Posterior vena cava (tissue), 2 donors: ENCODE measurements around the gene TP53BP1. TPM values are rescaled to one million over a fixed set of nuclear protein-coding genes. Genes with fewer than 3 reads are reported as not detected.

ENCODE experiments used
- DNase-seq: peaks from one replicate; pipeline ENCODE4 v3.0.0-alpha.2; 2020; ENCODE audit warnings: low spot score
- intact Hi-C, 2 donors: fragments of 100-400 bp; cut with DNase I; formaldehyde crosslinking; loops; one replicate each; pipeline versions ENCODE4 v1.14.1 to v1.14.2; 2022 to 2023
- total RNA-seq, 2 donors: library from RNA; stranded (reverse); fragmentation: NEBNext Ultra II Directional; extraction: Animal tissue kit (Norgen Biotek cat#: 25700); gene quantifications; one replicate each; pipeline ENCODE4 v1.2.1, GENCODE V29; 2021
- donor health status: DM: yes; HTN: yes; CAD: no.
- donor health status: DM: yes; HTN: yes; CAD: no.

TP53BP1 gene
- total RNA-seq, 2 donors from 2014 or later, result 30.5 to 35.7 TPM

- intact Hi-C loops, result no loop called here
- DNase-seq, result no peak
Observed at GRCh38 chr15:43520138-43520537, 27.2 kb upstream of the TP53BP1 start.

GRCh38 chr15:43519196-43519595 lies 26.2 kb upstream of the TP53BP1 start:
- intact Hi-C loops, result loop anchor here in 1 of 2 donors (5.0 kb wide), 1 partner anchor 1567 kb away; no protein-coding TSS in a partner anchor
- DNase-seq, result no peak

- intact Hi-C loops, result loop anchor here in 1 of 2 donors (5.0 kb wide), 1 partner anchor 1566 kb away; no protein-coding TSS in a partner anchor
- peak; percentile 82 for DNase-seq
Observed at GRCh38 chr15:43518197-43518761, 25.3 kb upstream of the TP53BP1 start.

GRCh38 chr15:43517354-43518196 lies 24.6 kb upstream of the TP53BP1 start, which contains the start of gene MAP1A:
TSS of gene MAP1A (plus strand) at chr15:43517608. CDS start at chr15:43521474, 3,866 bp downstream.
- DNase-seq, result peak; percentile 88
- intact Hi-C loops, result loop anchor here in 1 of 2 donors (5.0 kb wide), 1 partner anchor 1565 kb away; no protein-coding TSS in a partner anchor

- DNase-seq, result no peak
Observed at GRCh38 chr15:43516801-43517353, 23.9 kb upstream of the TP53BP1 start.

GRCh38 chr15:43516185-43516584 lies 23.2 kb upstream of the TP53BP1 start:
- intact Hi-C loops, result loop anchor here in 1 of 2 donors (5.0 kb wide), 1 partner anchor 1564 kb away; no protein-coding TSS in a partner anchor
- DNase-seq, result peak; percentile 91

More at GRCh38 chr15:43516801-43517353, 23.9 kb upstream of the TP53BP1 start:
- intact Hi-C loops, result loop anchor here in 1 of 2 donors (5.0 kb wide), 1 partner anchor 1565 kb away; no protein-coding TSS in a partner anchor

GRCh38 chr15:43515741-43516140 lies 22.8 kb upstream of the TP53BP1 start:
- intact Hi-C loops, result loop anchor here in 1 of 2 donors (5.0 kb wide), 1 partner anchor 1563 kb away; no protein-coding TSS in a partner anchor
- DNase-seq, result no peak

- peak; percentile 89 for DNase-seq
- intact Hi-C loops, result loop anchor here in 1 of 2 donors (5.0 kb wide), 1 partner anchor 1562 kb away; no protein-coding TSS in a partner anchor
Observed at GRCh38 chr15:43514241-43515057, 21.5 kb upstream of the TP53BP1 start.

GRCh38 chr15:43513550-43513949 lies 20.6 kb upstream of the TP53BP1 start:
- DNase-seq, result no peak
- intact Hi-C loops, result no loop called here

GRCh38 chr15:43511012-43511885 lies 18.3 kb upstream of the TP53BP1 start:
- no peak for DNase-seq
- intact Hi-C loops, result no loop called here

GRCh38 chr15:43510200-43511011 lies 17.4 kb upstream of the TP53BP1 start:
- DNase-seq, result peak; percentile 100
- intact Hi-C loops, result no loop called here

GRCh38 chr15:43509660-43510199 lies 16.8 kb upstream of the TP53BP1 start:
- intact Hi-C loops, result no loop called here
- DNase-seq, result no peak

GRCh38 chr15:43508991-43509659 lies 16.2 kb upstream of the TP53BP1 start:
- DNase-seq, result no peak
- intact Hi-C loops, result no loop called here

GRCh38 chr15:43508421-43508820 lies 15.5 kb upstream of the TP53BP1 start:
- intact Hi-C loops, result no loop called here
- DNase-seq, result no peak

GRCh38 chr15:43505738-43506137 lies 12.8 kb upstream of the TP53BP1 start:
- DNase-seq, result no peak
- intact Hi-C loops, result no loop called here

- intact Hi-C loops, result no loop called here
- no peak for DNase-seq
Observed at GRCh38 chr15:43499635-43500034, 6.7 kb upstream of the TP53BP1 start.
